ENCODE data around the gene MYO1B. TPM values are rescaled to one million over a fixed set of nuclear protein-coding genes. Genes with fewer than 3 reads are reported as not detected.

MYO1B gene
- total and polyA plus RNA-seq, 12 donors: 8.7 to 32.4 (median 14.4) TPM

- no peak for DNase-seq
- WGBS, 2 donors: 37 to 54% methylated on average over 2 of the region's 2 CpGs
- no peak for TF ChIP-seq CTCF (IDR thresholded peaks at IDR 0.05)
- Histone ChIP-seq H3K4me1 (peaks cover 0 to 27% (median 4%) of the 10 kb centered on the region in 9 donors), H3K27me3 (no peaks in the 10 kb centered on the region), H3K9me3 (no peaks in the 10 kb centered on the region), H3K27ac (no peak overlapping the region), H3K36me3 (peaks cover 0 to 42% (median 0%) of the 10 kb centered on the region in 9 donors), H3K4me3 (no peak overlapping the region)
- no peak for ATAC-seq
- intact Hi-C loops (cut with DNase I): no loop called here
Observed at GRCh38 chr2:191350826-191351225, 105.6 kb downstream of the MYO1B start.

- ATAC-seq (no peak), DNase-seq (no peak)
- Histone ChIP-seq H3K4me1 (peaks cover 0 to 26% (median 4%) of the 10 kb centered on the region in 9 donors), H3K9me3 (no peaks in the 10 kb centered on the region), H3K36me3 (peaks cover 0 to 40% (median 0%) of the 10 kb centered on the region in 9 donors), H3K27ac (no peak overlapping the region), H3K27me3 (no peaks in the 10 kb centered on the region), H3K4me3 (no peak overlapping the region)
- no peak for TF ChIP-seq CTCF (IDR thresholded peaks at IDR 0.05)
- WGBS, 2 donors: 96 to 100% methylated on average over 3 of the region's 3 CpGs
- intact Hi-C loops (cut with DNase I): no loop called here
Observed at GRCh38 chr2:191351298-191351697, 106.1 kb downstream of the MYO1B start.

DNA sequence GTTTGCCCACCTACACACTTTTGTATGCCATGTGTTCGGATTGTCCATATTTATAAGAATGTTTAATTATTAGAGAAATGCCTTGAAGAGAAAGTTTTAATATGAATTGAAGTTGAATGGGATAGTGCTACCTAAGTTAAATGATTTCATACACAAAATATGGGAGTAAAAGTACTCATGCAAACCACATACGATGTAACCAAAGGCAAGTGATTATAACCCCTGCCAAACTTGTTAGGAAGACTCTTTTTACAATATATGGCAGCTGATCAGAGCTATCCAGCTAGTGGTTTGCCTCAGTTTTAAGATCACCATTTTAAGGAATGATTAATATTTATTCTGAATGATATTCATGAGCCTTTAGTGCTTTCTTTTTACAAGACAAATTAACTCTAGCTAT, 106.7 kb downstream of the MYO1B start:
- H3K27ac ChIP-seq: no peak overlapping the region
- DNase-seq: no peak
- H3K4me1 ChIP-seq: peaks cover 0 to 20% (median 4%) of the 10 kb centered on the region in 9 donors
- H3K27me3 ChIP-seq: no peaks in the 10 kb centered on the region
- no peaks in the 10 kb centered on the region for H3K9me3 ChIP-seq
- TF ChIP-seq CTCF (IDR thresholded peaks at IDR 0.05): no peak
- intact Hi-C loops (cut with DNase I): no loop called here
- ATAC-seq: no peak
- H3K4me3 ChIP-seq: no peak overlapping the region
- H3K36me3 ChIP-seq: peaks cover 0 to 34% (median 0%) of the 10 kb centered on the region in 9 donors
- 86 to 93% methylated on average over 2 of the region's 2 CpGs for WGBS, 2 donors

- Histone ChIP-seq H3K27ac (peak overlapping the region in 2 of 10 donors; percentile 2 to 36), H3K27me3 (no peaks in the 10 kb centered on the region), H3K36me3 (peaks cover 0 to 31% (median 0%) of the 10 kb centered on the region in 9 donors), H3K4me1 (peaks cover 0 to 15% (median 0%) of the 10 kb centered on the region in 9 donors), H3K9me3 (no peaks in the 10 kb centered on the region), H3K4me3 (no peak overlapping the region)
- DNase-seq (no peak), ATAC-seq (no peak)
- intact Hi-C loops (cut with DNase I): no loop called here
- TF ChIP-seq CTCF (IDR thresholded peaks at IDR 0.05): no peak
- 72 to 74% methylated on average over 2 of the region's 2 CpGs for WGBS, 2 donors
Observed at GRCh38 chr2:191352536-191352935, 107.3 kb downstream of the MYO1B start.
